ENCODE results near the gene TNK1. TPM values are rescaled to one million over a fixed set of nuclear protein-coding genes. Genes with fewer than 3 reads are reported as not detected.

TNK1 gene
- total and polyA plus RNA-seq, 7 donors, result 2.1 to 14.6 (median 5.4) TPM

GRCh38 chr17:7355573-7355972, 25.3 kb upstream of the TNK1 start:
- intact Hi-C loops (cut with DNase I), result loop anchor here (2.0 kb wide), 1 partner anchor 205 kb away; the partner anchor contains the start of gene SENP3
- no peaks in the 10 kb centered on the region for H3K27me3 ChIP-seq
- H3K36me3 ChIP-seq, result no peaks in the 10 kb centered on the region
- peak overlapping the region; percentile 41 to 99 (median 51) for H3K27ac ChIP-seq
- no peaks in the 10 kb centered on the region for H3K9me3 ChIP-seq
- WGBS, 2 donors, result 82% methylated on average over 8 of the region's 8 CpGs
- no peak overlapping the region for H3K4me3 ChIP-seq
- H3K4me1 ChIP-seq, result peaks cover 0 to 50% (median 38%) of the 10 kb centered on the region in 4 donors
- no peak for DNase-seq
- TF ChIP-seq POLR2AphosphoS5 (IDR thresholded peaks at IDR 0.05) (no peak), POLR2A (IDR thresholded peaks at IDR 0.05) (no peak), EP300 (IDR thresholded peaks at IDR 0.05) (no peak), CTCF (IDR thresholded peaks at IDR 0.05) (no peak)

- no peak overlapping the region for H3K4me3 ChIP-seq
- DNase-seq, result peak; percentile 90
- peak overlapping the region; percentile 41 to 99 (median 51) for H3K27ac ChIP-seq
- no peaks in the 10 kb centered on the region for H3K36me3 ChIP-seq
- WGBS, 2 donors, result 5 to 10% methylated on average over 12 of the region's 12 CpGs
- no peaks in the 10 kb centered on the region for H3K9me3 ChIP-seq
- peaks cover 0 to 45% (median 38%) of the 10 kb centered on the region in 4 donors for H3K4me1 ChIP-seq
- peak; percentile 81 to 93 (median 86) for TF ChIP-seq CTCF (IDR thresholded peaks at IDR 0.05)
- TF ChIP-seq POLR2AphosphoS5 (IDR thresholded peaks at IDR 0.05), result peak in 2 of 4 donors; percentile 15 to 17
- TF ChIP-seq EP300 (IDR thresholded peaks at IDR 0.05), result no peak
- TF ChIP-seq POLR2A (IDR thresholded peaks at IDR 0.05), result no peak
- no peaks in the 10 kb centered on the region for H3K27me3 ChIP-seq
- intact Hi-C loops (cut with DNase I), result loop anchor here (1.0 to 2.0 kb wide), 3 partner anchors 39 to 81 kb away; partner anchors contain the start of genes PLSCR3 and TMEM256
Measured at GRCh38 chr17:7356072-7356549, 24.8 kb upstream of the TNK1 start.

GRCh38 chr17:7356756-7357155, 24.1 kb upstream of the TNK1 start:
- H3K4me3 ChIP-seq, result no peak overlapping the region
- peak overlapping the region; percentile 41 to 99 (median 51) for H3K27ac ChIP-seq
- H3K27me3 ChIP-seq, result no peaks in the 10 kb centered on the region
- peaks cover 0 to 43% (median 38%) of the 10 kb centered on the region in 4 donors for H3K4me1 ChIP-seq
- no peaks in the 10 kb centered on the region for H3K9me3 ChIP-seq
- H3K36me3 ChIP-seq, result no peaks in the 10 kb centered on the region
- DNase-seq, result no peak
- 59 to 70% methylated on average over 8 of the region's 8 CpGs for WGBS, 2 donors
- intact Hi-C loops (cut with DNase I), result loop anchor here (1.0 to 2.0 kb wide), 3 partner anchors 38 to 81 kb away; partner anchors contain the start of genes PLSCR3 and TMEM256
- peak in 1 of 4 donors; percentile 25 for TF ChIP-seq POLR2AphosphoS5 (IDR thresholded peaks at IDR 0.05)
- TF ChIP-seq POLR2A (IDR thresholded peaks at IDR 0.05), result no peak

GRCh38 chr17:7357381-7357780, 23.5 kb upstream of the TNK1 start:
- intact Hi-C loops (cut with DNase I), result loop anchor here (2.0 kb wide), 2 partner anchors 37 to 47 kb away; partner anchors contain the start of genes PLSCR3 and TMEM256
- DNase-seq, result no peak
- Histone ChIP-seq H3K36me3 (no peaks in the 10 kb centered on the region), H3K9me3 (no peaks in the 10 kb centered on the region), H3K27me3 (no peaks in the 10 kb centered on the region), H3K27ac (peak overlapping the region in 3 of 4 donors; percentile 5 to 54 (median 41)), H3K4me3 (no peak overlapping the region), H3K4me1 (peaks cover 0 to 39% (median 37%) of the 10 kb centered on the region in 4 donors)
- TF ChIP-seq CTCF (IDR thresholded peaks at IDR 0.05), result no peak
- no peak for TF ChIP-seq POLR2A (IDR thresholded peaks at IDR 0.05)
- TF ChIP-seq EP300 (IDR thresholded peaks at IDR 0.05), result no peak
- TF ChIP-seq POLR2AphosphoS5 (IDR thresholded peaks at IDR 0.05), result no peak
- 67 to 86% methylated on average over 2 of the region's 2 CpGs for WGBS, 2 donors

- intact Hi-C loops (cut with DNase I), result no loop called here
- no peaks in the 10 kb centered on the region for H3K9me3 ChIP-seq
- no peaks in the 10 kb centered on the region for H3K27me3 ChIP-seq
- no peaks in the 10 kb centered on the region for H3K4me1 ChIP-seq
- WGBS, 2 donors, result 63 to 82% methylated on average over 3 of the region's 3 CpGs
- no peak overlapping the region for H3K4me3 ChIP-seq
- DNase-seq, result no peak
- H3K27ac ChIP-seq, result no peak overlapping the region
- H3K36me3 ChIP-seq, result no peaks in the 10 kb centered on the region
- no peak for TF ChIP-seq EP300 (IDR thresholded peaks at IDR 0.05)
- no peak for TF ChIP-seq POLR2AphosphoS5 (IDR thresholded peaks at IDR 0.05)
- TF ChIP-seq CTCF (IDR thresholded peaks at IDR 0.05), result no peak
- no peak for TF ChIP-seq POLR2A (IDR thresholded peaks at IDR 0.05)
Measured at GRCh38 chr17:7361906-7362305, 19.0 kb upstream of the TNK1 start.
